Measurements from ENCODE around the gene PFDN2. TPM values are rescaled to one million over a fixed set of nuclear protein-coding genes. Genes with fewer than 3 reads are reported as not detected.
A peak's percentile ranks its signal among the peaks of the same experiment; 100 is the strongest.

PFDN2 gene
- total and polyA plus RNA-seq, 2 experiments from 2014 or later, result 35.9 to 121 TPM

DNA sequence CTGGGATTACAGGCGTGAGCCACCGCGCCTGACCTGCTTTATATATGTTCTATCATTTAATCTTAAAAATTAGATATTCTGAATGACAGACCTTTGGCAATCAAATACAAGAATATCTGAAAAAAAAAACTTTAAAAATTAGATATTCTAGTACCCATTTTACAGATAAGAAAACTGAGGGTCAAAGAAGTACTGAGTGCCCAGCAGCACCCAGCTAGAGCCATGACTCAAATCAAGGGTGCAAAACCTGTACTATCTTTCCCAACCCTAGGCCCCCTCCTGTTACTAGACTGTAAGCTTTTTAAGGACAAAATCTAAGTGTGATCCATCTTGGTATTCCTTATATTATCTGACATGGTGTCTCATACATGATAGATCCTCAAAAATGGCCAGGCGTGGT is 56.4 kb downstream of the PFDN2 start:
- no peak overlapping the region for H3K9ac ChIP-seq
- H3K79me2 ChIP-seq (ENCODE audit: insufficient read depth), result no peaks in the 10 kb centered on the region
- 89 to 91% methylated on average over 4 of the region's 4 CpGs for WGBS, 2 experiments (ENCODE audit: low coverage in 1 of 2, low lambda C conversion rate in 2 of 2, missing lambda C conversion rate in 2 of 2)
- no peak overlapping the region for H3K4me3 ChIP-seq
- no peak overlapping the region for H3K4me2 ChIP-seq (ENCODE audit: unreplicated experiment)
- no peaks in the 10 kb centered on the region for H4K20me1 ChIP-seq (ENCODE audit: insufficient read depth)
- H3K27ac ChIP-seq, result no peak overlapping the region
- DNase-seq, result no peak
- H3K4me1 ChIP-seq (ENCODE audit: insufficient read depth), result no peaks in the 10 kb centered on the region
- H3K27me3 ChIP-seq (replicated peaks; ENCODE audit: insufficient read depth), result no peaks in the 10 kb centered on the region
- H3K9me2 ChIP-seq (ENCODE audit: insufficient read depth), result no peaks in the 10 kb centered on the region
- TF ChIP-seq EZH2 (IDR thresholded peaks at IDR 0.05; ENCODE audit: insufficient read depth, poor library complexity, severe bottlenecking) (no peak), EZH2phosphoT487 (IDR thresholded peaks at IDR 0.05; ENCODE audit: insufficient read depth, low read depth) (no peak)
- H3F3A ChIP-seq (ENCODE audit: insufficient read depth), result no peaks in the 10 kb centered on the region
- H2AFZ ChIP-seq, result no peak overlapping the region
- in situ Hi-C loops (cut with MboI), result no loop called here
- H3K9me3 ChIP-seq (ENCODE audit: low read depth), result no peaks in the 10 kb centered on the region
- H3K36me3 ChIP-seq (ENCODE audit: low read depth), result no peaks in the 10 kb centered on the region

DNA sequence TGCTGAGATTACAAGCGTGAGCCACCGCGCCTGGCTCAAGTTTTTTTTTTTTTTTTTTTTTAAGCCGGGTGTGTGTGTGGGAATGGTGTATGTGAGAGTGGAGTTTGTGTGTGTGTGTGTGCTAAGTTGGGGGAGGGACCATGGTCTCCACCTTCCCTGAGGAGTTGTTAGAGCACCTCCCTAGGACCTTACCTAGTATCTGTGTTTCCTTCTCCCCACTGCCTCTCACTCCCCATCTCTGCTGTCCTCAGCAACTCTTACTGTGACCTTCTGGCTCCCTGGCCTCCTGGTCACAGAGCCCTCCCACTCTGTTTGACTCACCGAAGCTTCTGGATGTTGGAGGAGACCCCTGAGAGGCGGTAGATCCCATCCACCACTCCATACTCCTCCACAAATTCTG is 58.5 kb downstream of the PFDN2 start:
- H3F3A ChIP-seq (ENCODE audit: insufficient read depth), result no peaks in the 10 kb centered on the region
- no peaks in the 10 kb centered on the region for H4K20me1 ChIP-seq (ENCODE audit: insufficient read depth)
- no peak overlapping the region for H3K4me3 ChIP-seq
- no peaks in the 10 kb centered on the region for H3K9me2 ChIP-seq (ENCODE audit: insufficient read depth)
- no peaks in the 10 kb centered on the region for H3K79me2 ChIP-seq (ENCODE audit: insufficient read depth)
- H3K27ac ChIP-seq, result no peak overlapping the region
- 62 to 69% methylated on average over 6 of the region's 6 CpGs for WGBS, 2 experiments (ENCODE audit: low coverage in 1 of 2, low lambda C conversion rate in 2 of 2, missing lambda C conversion rate in 2 of 2)
- DNase-seq, result no peak
- no peaks in the 10 kb centered on the region for H3K36me3 ChIP-seq (ENCODE audit: low read depth)
- no peak overlapping the region for H2AFZ ChIP-seq
- H3K9me3 ChIP-seq (ENCODE audit: low read depth), result no peaks in the 10 kb centered on the region
- H3K4me1 ChIP-seq (ENCODE audit: insufficient read depth), result no peaks in the 10 kb centered on the region
- no peak overlapping the region for H3K4me2 ChIP-seq (ENCODE audit: unreplicated experiment)
- no peaks in the 10 kb centered on the region for H3K27me3 ChIP-seq (replicated peaks; ENCODE audit: insufficient read depth)
- H3K9ac ChIP-seq, result no peak overlapping the region
- TF ChIP-seq EZH2phosphoT487 (IDR thresholded peaks at IDR 0.05; ENCODE audit: insufficient read depth, low read depth) (no peak), EZH2 (IDR thresholded peaks at IDR 0.05; ENCODE audit: insufficient read depth, poor library complexity, severe bottlenecking) (no peak)
- in situ Hi-C loops (cut with MboI), result no loop called here

DNA sequence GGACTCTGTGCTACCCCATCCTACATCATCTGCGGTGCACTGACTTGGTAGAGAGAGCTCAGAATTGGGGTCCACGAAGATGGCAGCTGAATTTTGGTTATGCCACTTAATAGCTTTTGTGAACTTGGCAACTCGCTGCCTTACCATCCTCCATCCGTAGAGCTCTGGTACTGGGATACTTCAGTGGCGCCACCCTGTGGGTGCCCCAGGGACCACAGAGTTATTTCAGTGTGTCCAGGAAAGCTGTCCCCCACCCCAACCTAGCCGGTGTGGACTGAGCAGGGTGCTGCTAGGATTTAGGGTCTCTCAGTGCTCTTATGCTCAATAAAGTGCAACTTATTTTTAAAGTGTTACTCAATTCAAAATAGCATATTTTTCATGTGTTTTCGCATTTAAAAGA is 63.0 kb downstream of the PFDN2 start:
- no peak overlapping the region for H3K4me3 ChIP-seq
- no peaks in the 10 kb centered on the region for H3K36me3 ChIP-seq (ENCODE audit: low read depth)
- no peak overlapping the region for H3K9ac ChIP-seq
- H3K4me2 ChIP-seq (ENCODE audit: unreplicated experiment), result no peak overlapping the region
- no peaks in the 10 kb centered on the region for H3K27me3 ChIP-seq (replicated peaks; ENCODE audit: insufficient read depth)
- H4K20me1 ChIP-seq (ENCODE audit: insufficient read depth), result no peaks in the 10 kb centered on the region
- H3K79me2 ChIP-seq (ENCODE audit: insufficient read depth), result no peaks in the 10 kb centered on the region
- no peak for TF ChIP-seq EZH2 (IDR thresholded peaks at IDR 0.05; ENCODE audit: insufficient read depth, poor library complexity, severe bottlenecking)
- no peak for TF ChIP-seq EZH2phosphoT487 (IDR thresholded peaks at IDR 0.05; ENCODE audit: insufficient read depth, low read depth)
- no peak overlapping the region for H2AFZ ChIP-seq
- no peaks in the 10 kb centered on the region for H3K9me3 ChIP-seq (ENCODE audit: low read depth)
- no peaks in the 10 kb centered on the region for H3K4me1 ChIP-seq (ENCODE audit: insufficient read depth)
- WGBS, 2 experiments (ENCODE audit: low coverage in 1 of 2, low lambda C conversion rate in 2 of 2, missing lambda C conversion rate in 2 of 2), result 62% methylated on average over 7 of the region's 7 CpGs
- no peak for DNase-seq
- no peak overlapping the region for H3K27ac ChIP-seq
- H3F3A ChIP-seq (ENCODE audit: insufficient read depth), result no peaks in the 10 kb centered on the region
- in situ Hi-C loops (cut with MboI), result no loop called here
- no peaks in the 10 kb centered on the region for H3K9me2 ChIP-seq (ENCODE audit: insufficient read depth)

DNA sequence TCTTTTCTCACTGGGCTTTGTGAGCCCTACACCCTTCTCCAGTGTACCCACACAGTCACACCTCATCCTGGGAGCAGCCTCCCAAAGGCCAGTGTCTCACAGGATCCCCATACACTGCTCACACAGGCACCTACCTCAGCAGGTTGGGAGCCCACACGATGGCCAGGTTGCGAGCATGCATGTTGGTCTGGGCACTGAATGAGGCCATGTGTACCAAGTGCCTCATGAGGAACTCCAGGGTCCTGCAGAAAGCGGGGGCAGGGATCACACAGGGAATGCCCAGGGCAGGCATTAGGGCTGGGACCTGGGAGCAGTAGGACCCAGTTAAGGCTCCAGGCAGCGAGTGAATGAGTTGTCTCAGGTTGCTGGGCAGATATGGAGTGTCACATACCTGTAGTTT is 63.6 kb downstream of the PFDN2 start:
- TF ChIP-seq EZH2phosphoT487 (IDR thresholded peaks at IDR 0.05; ENCODE audit: insufficient read depth, low read depth), result no peak
- TF ChIP-seq EZH2 (IDR thresholded peaks at IDR 0.05; ENCODE audit: insufficient read depth, poor library complexity, severe bottlenecking), result no peak
- H4K20me1 ChIP-seq (ENCODE audit: insufficient read depth), result no peaks in the 10 kb centered on the region
- H3K4me2 ChIP-seq (ENCODE audit: unreplicated experiment), result no peak overlapping the region
- H3K36me3 ChIP-seq (ENCODE audit: low read depth), result no peaks in the 10 kb centered on the region
- no peaks in the 10 kb centered on the region for H3K9me2 ChIP-seq (ENCODE audit: insufficient read depth)
- no peak overlapping the region for H3K9ac ChIP-seq
- H3K9me3 ChIP-seq (ENCODE audit: low read depth), result no peaks in the 10 kb centered on the region
- H3K4me3 ChIP-seq, result no peak overlapping the region
- no peaks in the 10 kb centered on the region for H3F3A ChIP-seq (ENCODE audit: insufficient read depth)
- no peaks in the 10 kb centered on the region for H3K79me2 ChIP-seq (ENCODE audit: insufficient read depth)
- H3K4me1 ChIP-seq (ENCODE audit: insufficient read depth), result no peaks in the 10 kb centered on the region
- no peak overlapping the region for H2AFZ ChIP-seq
- in situ Hi-C loops (cut with MboI), result no loop called here
- no peak overlapping the region for H3K27ac ChIP-seq
- no peaks in the 10 kb centered on the region for H3K27me3 ChIP-seq (replicated peaks; ENCODE audit: insufficient read depth)
- DNase-seq, result no peak
- WGBS, 2 experiments (ENCODE audit: low coverage in 1 of 2, low lambda C conversion rate in 2 of 2, missing lambda C conversion rate in 2 of 2), result 86 to 91% methylated on average over 4 of the region's 4 CpGs

DNA sequence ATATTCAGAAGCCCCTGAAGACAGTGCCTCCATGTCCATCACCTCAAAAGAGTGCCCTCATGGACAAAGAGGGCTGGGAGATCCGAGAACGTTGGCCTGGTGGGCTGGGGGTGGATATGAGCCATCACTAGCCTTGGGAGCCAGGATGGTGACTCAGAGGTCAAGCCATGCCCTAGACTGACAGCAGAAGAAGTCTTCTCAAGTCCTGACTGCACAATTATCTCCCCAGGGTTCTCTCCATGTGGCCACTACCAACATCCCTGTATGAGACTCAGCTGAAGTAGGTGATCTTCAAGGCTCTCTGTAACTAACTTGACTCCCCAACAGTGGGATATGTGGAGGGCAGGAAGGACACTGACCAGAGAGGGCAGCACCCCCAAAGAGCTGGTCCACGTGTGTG is 64.9 kb downstream of the PFDN2 start:
- Histone ChIP-seq H3K4me3 (no peak overlapping the region), H3K4me2 (ENCODE audit: unreplicated experiment) (no peak overlapping the region), H3K9ac (no peak overlapping the region), H3K9me2 (ENCODE audit: insufficient read depth) (no peaks in the 10 kb centered on the region), H3F3A (ENCODE audit: insufficient read depth) (no peaks in the 10 kb centered on the region), H3K27me3 (replicated peaks; ENCODE audit: insufficient read depth) (no peaks in the 10 kb centered on the region), H3K27ac (no peak overlapping the region), H3K4me1 (ENCODE audit: insufficient read depth) (no peaks in the 10 kb centered on the region), H4K20me1 (ENCODE audit: insufficient read depth) (no peaks in the 10 kb centered on the region), H3K36me3 (ENCODE audit: low read depth) (no peaks in the 10 kb centered on the region), H3K79me2 (ENCODE audit: insufficient read depth) (no peaks in the 10 kb centered on the region), H3K9me3 (ENCODE audit: low read depth) (no peaks in the 10 kb centered on the region), H2AFZ (no peak overlapping the region)
- TF ChIP-seq EZH2 (IDR thresholded peaks at IDR 0.05; ENCODE audit: insufficient read depth, poor library complexity, severe bottlenecking) (no peak), EZH2phosphoT487 (IDR thresholded peaks at IDR 0.05; ENCODE audit: insufficient read depth, low read depth) (no peak)
- DNase-seq, result peak; percentile 37
- 9 to 31% methylated on average over 3 of the region's 3 CpGs for whole genome bisulfite sequencing, 2 experiments (ENCODE audit: low coverage in 1 of 2, low lambda C conversion rate in 2 of 2, missing lambda C conversion rate in 2 of 2)
- in situ Hi-C loops (cut with MboI), result no loop called here
